ENCODE data around the gene CEP128.

DNA sequence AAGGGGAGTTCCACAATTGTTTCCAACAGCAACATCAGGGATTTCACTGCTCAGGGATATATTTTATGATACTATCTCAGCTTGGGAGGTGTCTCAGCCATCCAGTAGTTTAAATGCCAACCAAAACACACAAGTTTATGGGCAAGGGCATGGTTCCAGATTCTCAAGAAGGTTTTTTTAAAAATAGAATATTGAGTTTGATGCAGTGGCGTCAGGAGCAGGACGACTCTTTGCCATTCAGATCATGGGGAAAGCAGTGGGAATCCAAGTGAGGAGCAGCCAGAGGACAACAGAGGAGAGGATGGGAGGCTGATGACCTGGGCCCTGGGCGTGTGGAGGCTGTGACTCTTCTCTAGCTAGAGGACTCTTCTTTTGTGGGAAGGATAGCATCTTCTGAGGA, 39.6 kb upstream of the CEP128 start:
- TF ChIP-seq POLR2A (IDR thresholded peaks at IDR 0.05; ENCODE audit: low read depth, low read length), result no peak
- no peak for TF ChIP-seq SPI1 (IDR thresholded peaks at IDR 0.05; ENCODE audit: low read depth, low read length)
- no peak for TF ChIP-seq TAF1 (IDR thresholded peaks at IDR 0.05; ENCODE audit: low read depth, low read length)
- no peak for TF ChIP-seq POLR2AphosphoS5 (IDR thresholded peaks at IDR 0.05; ENCODE audit: low read depth, low read length)
- TF ChIP-seq POU2F2 (IDR thresholded peaks at IDR 0.05; ENCODE audit: low read depth, low read length), result no peak
- TF ChIP-seq PAX5 (IDR thresholded peaks at IDR 0.05; ENCODE audit: insufficient read depth, low read length, severe bottlenecking), result no peak
